HCT116 (cell line): ENCODE data around the gene CRK. TPM values are rescaled to one million over a fixed set of nuclear protein-coding genes. Genes with fewer than 3 reads are reported as not detected.

Experiments
- ATAC-seq: fragments of 200-7000 bp; cut with Tn5 transposase; 2 replicates; pipeline ENCODE4 v1.9.1; 2020; ENCODE audit warnings: mild to moderate bottlenecking, moderate library complexity
- BruUV-seq: library from RNA; stranded (reverse); fragments of 400-500 nt; replicated peaks from 2 replicates; lab custom pipeline; 2021; lab: Mats Ljungman, UMichigan
- CTCF ChIA-PET: fragments of 300-600 bp; sonication (Branson Sonifier 250); formaldehyde crosslinking; loops from one replicate; lab custom pipeline; 2021; ENCODE audit warnings: antibody characterized with exemption; lab: Charles Lee
- POLR2A ChIA-PET: fragments of 300-600, 350-600 bp; sonication (Branson Sonifier 250); formaldehyde crosslinking; loops from one replicate; lab custom pipeline; 2021; ENCODE audit warnings: antibody characterized with exemption; lab: Charles Lee
- RAD21 ChIA-PET, 2 experiments: fragments of 300-600 bp; sonication (Branson Sonifier 250); formaldehyde crosslinking; loops; one replicate each; lab custom pipeline; 2023; ENCODE audit warnings: low total read pairs in 2 of 2; ENCODE audit not compliant: uncharacterized antibody in 2 of 2, unreplicated experiment in 2 of 2, low non-redundant PET in 1 of 2; lab: Charles Lee
- DNase-seq: peaks from one replicate; pipeline ENCODE4 v3.0.0-alpha.2; 2010; ENCODE audit warnings: low read depth, low spot score
- H2AFZ ChIP-seq: fragments of 200-600 bp; shearing (Covaris generic), sonication (generic); 2 replicates; pipeline ENCODE4 v1.6.1; 2017; ENCODE audit warnings: low read depth, mixed run types, mixed read lengths, antibody characterized with exemption, low read length; ENCODE audit not compliant: poor library complexity, severe bottlenecking
- H3K27ac ChIP-seq: 2 replicates; pipeline ENCODE4 v1.5.1; 2012; ENCODE audit warnings: low read depth, low read length
- H3K27me3 ChIP-seq: fragments of 200-600 bp; sonication (generic); 2 replicates; pipeline ENCODE4 v1.6.1; 2016; ENCODE audit warnings: mixed run types, low read length, mixed read lengths; ENCODE audit not compliant: insufficient read depth
- H3K36me3 ChIP-seq, 2 experiments: fragments of 200-500 bp in 1 of 2; fragments of 200-600 bp in 1 of 2; sonication (Bioruptor generic) in 1 of 2; sonication (generic) in 1 of 2; 2 replicates each; pipeline versions ENCODE4 v1.5.1 to v1.6.1; 2014 to 2016; ENCODE audit warnings: low read length in 2 of 2, inconsistent platforms in 1 of 2, mixed read lengths in 1 of 2, mixed run types in 1 of 2; ENCODE audit not compliant: insufficient read depth in 2 of 2, control insufficient read depth in 1 of 2
- H3K4me1 ChIP-seq, 2 experiments: fragments of 200-600 bp in 1 of 2; sonication (generic) in 1 of 2; 2 replicates each; pipeline versions ENCODE4 v1.5.1 to v1.6.1; 2012 to 2017; ENCODE audit warnings: low read length in 2 of 2, inconsistent platforms in 1 of 2, mild to moderate bottlenecking in 1 of 2, mixed read lengths in 1 of 2, mixed run types in 1 of 2, moderate library complexity in 1 of 2; ENCODE audit not compliant: insufficient read depth in 2 of 2, control insufficient read depth in 1 of 2
- H3K4me2 ChIP-seq: fragments of 200-600 bp; sonication (generic); 2 replicates; pipeline ENCODE4 v1.6.1; 2017; ENCODE audit warnings: mixed run types, low read length, mixed read lengths
- H3K4me3 ChIP-seq, 2 experiments: fragments of 200-600 bp in 1 of 2; sonication (generic) in 1 of 2; replicated peaks in 1 of 2; 2 replicates each; pipeline ENCODE4 v1.5.1; 2011 to 2016; ENCODE audit warnings: low read length in 2 of 2, control low read depth in 1 of 2, low read depth in 1 of 2, mild to moderate bottlenecking in 1 of 2, mixed read lengths in 1 of 2, mixed run types in 1 of 2
- H3K79me2 ChIP-seq: fragments of 200-600 bp; sonication (generic); 2 replicates; pipeline ENCODE4 v1.6.1; 2017; ENCODE audit warnings: mild to moderate bottlenecking, mixed run types, low read length, moderate library complexity, mixed read lengths; ENCODE audit not compliant: insufficient read depth
- H3K9ac ChIP-seq: fragments of 200-600 bp; sonication (generic); 2 replicates; pipeline ENCODE4 v1.6.1; 2016; ENCODE audit warnings: low read length, mixed read lengths
- H3K9me2 ChIP-seq: fragments of 200-600 bp; sonication (generic), shearing (Covaris generic); 2 replicates; pipeline ENCODE4 v1.6.1; 2017; ENCODE audit warnings: mixed run types, mild to moderate bottlenecking, moderate library complexity; ENCODE audit not compliant: insufficient read depth
- H3K9me3 ChIP-seq, 2 experiments: fragments of 200-500 bp in 1 of 2; fragments of 200-600 bp in 1 of 2; sonication (Bioruptor generic) in 1 of 2; sonication (generic) in 1 of 2; 2 replicates each; pipeline ENCODE4 v1.6.1; 2014 to 2017; ENCODE audit warnings: low read length in 2 of 2, mixed read lengths in 2 of 2, inconsistent platforms in 1 of 2, low read depth in 1 of 2, mild to moderate bottlenecking in 1 of 2, mixed run types in 1 of 2, moderate library complexity in 1 of 2; ENCODE audit not compliant: control insufficient read depth in 1 of 2, insufficient read depth in 1 of 2
- H4K20me1 ChIP-seq: fragments of 200-600 bp; sonication (generic), shearing (Covaris generic); 2 replicates; pipeline ENCODE4 v1.6.1; 2017; ENCODE audit warnings: mixed run types, mild to moderate bottlenecking, moderate library complexity; ENCODE audit not compliant: insufficient read depth
- CBX3 ChIP-seq: IDR thresholded peaks from 2 replicates; pipeline ENCODE4 v1.6.1; 2012; ENCODE audit warnings: low read depth
- ELF1 ChIP-seq: IDR thresholded peaks from 2 replicates; pipeline ENCODE4 v1.6.1; 2012; ENCODE audit warnings: low read depth, borderline replicate concordance
- EZH2 ChIP-seq: fragments of 200-600 bp; sonication (generic); IDR thresholded peaks from 2 replicates; pipeline ENCODE4 v1.6.1; 2017; ENCODE audit warnings: antibody characterized with exemption, mixed run types
- FOSL1 ChIP-seq: IDR thresholded peaks from 2 replicates; pipeline ENCODE4 v1.6.1; 2012; ENCODE audit warnings: low read depth
- POLR2A ChIP-seq: IDR thresholded peaks from 2 replicates; pipeline ENCODE4 v1.7.0; 2011; ENCODE audit warnings: borderline replicate concordance; ENCODE audit not compliant: insufficient read depth, insufficient read length; ENCODE audit errors: extremely low read depth
- SRF ChIP-seq: IDR thresholded peaks from 2 replicates; pipeline ENCODE4 v1.6.1; 2012; ENCODE audit warnings: low read depth
- YY1 ChIP-seq: IDR thresholded peaks from 2 replicates; pipeline ENCODE4 v1.6.1; 2011; ENCODE audit warnings: low read length, low read depth, moderate library complexity, mild to moderate bottlenecking; ENCODE audit not compliant: insufficient replicate concordance; ENCODE audit errors: extremely low read depth
- ZNF274 ChIP-seq: fragments of 200-500 bp; sonication (Bioruptor generic); IDR thresholded peaks from 2 replicates; pipeline ENCODE4 v1.6.1; 2014; ENCODE audit warnings: mild to moderate bottlenecking, low read depth, low read length, inconsistent platforms
- intact Hi-C: fragments of 100-400 bp; cut with micrococcal nuclease; formaldehyde crosslinking; loops from 2 replicates; pipeline ENCODE4 v1.10.0; 2022
- total RNA-seq: library from RNA; stranded (reverse); gene quantifications from one replicate; pipeline ENCODE4 v1.2.1, GENCODE V29; 2021; ENCODE audit not compliant: unreplicated experiment
- TF ChIP-seq, protein P1 (sequence below), 3 experiments: fragments of 200-600 bp in 1 of 3; sonication (generic) in 1 of 3; IDR thresholded peaks in 2 of 3; conservative IDR thresholded peaks in 1 of 3; 2 replicates each; pipeline ENCODE4 v1.5.1; 2012 to 2017; ENCODE audit warnings: low read depth in 2 of 3, low read length in 2 of 3, antibody characterized with exemption in 1 of 3, borderline replicate concordance in 1 of 3, control low read depth in 1 of 3, mild to moderate bottlenecking in 1 of 3, mixed read lengths in 1 of 3, mixed run types in 1 of 3, moderate library complexity in 1 of 3; ENCODE audit not compliant: insufficient read depth in 1 of 3
- TF ChIP-seq, protein P2 (sequence below): IDR thresholded peaks from 2 replicates; pipeline ENCODE4 v1.6.1; 2012

The CRK gene
- total RNA-seq, 1 experiment from 2014 or later: 55.5 TPM

DNA sequence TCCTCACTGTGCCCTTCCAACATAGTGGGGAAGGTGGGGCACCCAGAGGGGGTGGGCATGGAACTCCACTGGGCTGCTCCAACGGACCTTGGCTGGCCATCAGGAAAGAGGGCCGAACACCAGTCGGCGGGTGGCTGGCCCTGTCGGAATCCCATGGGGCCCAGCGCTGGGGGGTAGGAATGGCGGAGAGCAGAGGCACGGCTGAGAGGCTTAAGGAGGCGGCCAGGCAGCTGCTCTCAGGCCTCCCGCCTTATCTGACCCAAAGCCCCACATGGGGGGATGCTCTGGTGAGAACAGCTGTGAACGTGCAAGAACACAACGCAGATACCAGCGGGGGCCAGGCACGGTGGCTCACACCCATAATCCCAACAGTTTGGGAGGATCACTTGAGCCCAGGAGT, 40.8 kb upstream of the CRK start:
- Histone ChIP-seq H3K27ac (no peak overlapping the region), H3K4me3 (no peak overlapping the region), H4K20me1 (no peaks in the 10 kb centered on the region), H3K4me1 (peaks cover 3 to 13% of the 10 kb centered on the region in 2 experiments; a peak in 3 of 4 replicates), H3K4me2 (no peak overlapping the region), H3K36me3 (no peaks in the 10 kb centered on the region), H2AFZ (no peak overlapping the region), H3K9ac (no peak overlapping the region), H3K27me3 (no peaks in the 10 kb centered on the region), H3K9me2 (no peaks in the 10 kb centered on the region), H3K9me3 (no peaks in the 10 kb centered on the region), H3K79me2 (no peaks in the 10 kb centered on the region)
- intact Hi-C loops: no loop called here
- TF ChIP-seq SRF: no peak
- no peak for TF ChIP-seq ELF1
- ChIA-PET POLR2A (no interaction called here), CTCF (no interaction called here), RAD21 (no interaction called here)
- no peak for ATAC-seq
- no TSS peak for BruUV-seq
- DNase-seq: no peak

DNA sequence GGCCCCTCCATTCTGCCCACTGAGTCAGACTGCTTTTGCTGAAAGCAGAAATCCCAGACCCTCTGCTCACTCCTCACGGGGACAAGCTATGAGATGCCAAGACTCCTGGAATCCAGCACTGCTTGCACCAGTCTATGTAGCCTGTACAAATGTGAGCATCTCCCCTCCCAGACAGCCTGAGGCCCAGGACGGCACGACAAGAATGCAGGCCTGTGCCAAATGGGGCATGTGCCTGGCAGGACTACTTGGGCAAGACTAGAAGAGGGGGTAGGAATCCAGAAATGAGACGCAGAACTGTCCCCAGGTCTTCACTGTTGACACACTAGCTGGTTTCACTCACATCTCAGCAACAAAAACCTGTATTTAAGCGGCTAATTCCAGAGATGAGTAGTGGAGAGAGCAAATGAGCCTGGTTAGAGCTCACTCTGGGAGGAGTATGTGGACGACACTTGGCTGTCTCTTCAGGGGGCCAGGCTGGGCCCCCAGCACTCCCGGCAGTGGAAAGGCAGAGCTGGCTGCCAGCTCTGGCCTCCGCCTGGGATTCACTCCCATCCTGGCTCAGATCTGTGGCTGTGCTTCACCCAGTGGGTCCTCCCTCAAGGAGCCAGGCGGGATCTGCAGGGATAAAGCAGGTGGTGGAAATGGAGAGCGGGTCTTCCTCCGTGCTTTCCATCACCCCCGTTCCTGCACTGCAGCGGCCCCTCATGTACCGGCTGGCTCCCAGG, 39.4 kb upstream of the CRK start:
- Histone ChIP-seq H3K4me3 (no peak overlapping the region), H4K20me1 (no peaks in the 10 kb centered on the region), H3K9me2 (no peaks in the 10 kb centered on the region), H3K9ac (no peak overlapping the region), H3K27me3 (no peaks in the 10 kb centered on the region), H3K4me1 (peaks cover 3 to 19% of the 10 kb centered on the region in 2 experiments; a peak in 3 of 4 replicates), H3K36me3 (no peaks in the 10 kb centered on the region), H3K9me3 (no peaks in the 10 kb centered on the region), H2AFZ (no peak overlapping the region), H3K27ac (no peak overlapping the region), H3K4me2 (no peak overlapping the region), H3K79me2 (peaks cover 7% of the 10 kb centered on the region)
- POLR2A ChIA-PET: interaction anchor here (0.8 kb wide), 1 partner anchor 10 kb away, joined by 3 read pairs; no protein-coding TSS in a partner anchor
- intact Hi-C loops: no loop called here
- no peak for TF ChIP-seq FOSL1
- no peak for TF ChIP-seq EZH2
- TF ChIP-seq ZNF274: no peak
- no peak for TF ChIP-seq CBX3
- TF ChIP-seq POLR2A: no peak
- TF ChIP-seq, protein P1, sequence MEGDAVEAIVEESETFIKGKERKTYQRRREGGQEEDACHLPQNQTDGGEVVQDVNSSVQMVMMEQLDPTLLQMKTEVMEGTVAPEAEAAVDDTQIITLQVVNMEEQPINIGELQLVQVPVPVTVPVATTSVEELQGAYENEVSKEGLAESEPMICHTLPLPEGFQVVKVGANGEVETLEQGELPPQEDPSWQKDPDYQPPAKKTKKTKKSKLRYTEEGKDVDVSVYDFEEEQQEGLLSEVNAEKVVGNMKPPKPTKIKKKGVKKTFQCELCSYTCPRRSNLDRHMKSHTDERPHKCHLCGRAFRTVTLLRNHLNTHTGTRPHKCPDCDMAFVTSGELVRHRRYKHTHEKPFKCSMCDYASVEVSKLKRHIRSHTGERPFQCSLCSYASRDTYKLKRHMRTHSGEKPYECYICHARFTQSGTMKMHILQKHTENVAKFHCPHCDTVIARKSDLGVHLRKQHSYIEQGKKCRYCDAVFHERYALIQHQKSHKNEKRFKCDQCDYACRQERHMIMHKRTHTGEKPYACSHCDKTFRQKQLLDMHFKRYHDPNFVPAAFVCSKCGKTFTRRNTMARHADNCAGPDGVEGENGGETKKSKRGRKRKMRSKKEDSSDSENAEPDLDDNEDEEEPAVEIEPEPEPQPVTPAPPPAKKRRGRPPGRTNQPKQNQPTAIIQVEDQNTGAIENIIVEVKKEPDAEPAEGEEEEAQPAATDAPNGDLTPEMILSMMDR (IDR thresholded peaks at IDR 0.05 in 2 of 3, conservative IDR thresholded peaks at IDR 0.05 in 1 of 3; ENCODE audit: borderline replicate concordance in 1 of 3, insufficient read depth in 1 of 3, low read depth in 2 of 3, low read length in 2 of 3): no peak
- TF ChIP-seq YY1: no peak
- TF ChIP-seq, protein P2, sequence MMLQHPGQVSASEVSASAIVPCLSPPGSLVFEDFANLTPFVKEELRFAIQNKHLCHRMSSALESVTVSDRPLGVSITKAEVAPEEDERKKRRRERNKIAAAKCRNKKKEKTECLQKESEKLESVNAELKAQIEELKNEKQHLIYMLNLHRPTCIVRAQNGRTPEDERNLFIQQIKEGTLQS: no peak
- CTCF ChIA-PET: no interaction called here
- BruUV-seq: no TSS peak
- DNase-seq (no peak), ATAC-seq (no peak)
- RAD21 ChIA-PET: no interaction called here
